CD4-positive, alpha-beta T cell treated with Interleukin-17A for 1 hour (primary cell): Measurements from ENCODE around the gene ZSWIM6.
"Not testable (repeated sequence)": the region's sequence is repeated elsewhere in the genome, so short reads cannot be mapped to it uniquely, and the experiment has no call there.

Experiments used
- DNase-seq: peaks from one replicate; pipeline ENCODE4 v3.0.0-alpha.2; 2020

Gene ZSWIM6

DNA sequence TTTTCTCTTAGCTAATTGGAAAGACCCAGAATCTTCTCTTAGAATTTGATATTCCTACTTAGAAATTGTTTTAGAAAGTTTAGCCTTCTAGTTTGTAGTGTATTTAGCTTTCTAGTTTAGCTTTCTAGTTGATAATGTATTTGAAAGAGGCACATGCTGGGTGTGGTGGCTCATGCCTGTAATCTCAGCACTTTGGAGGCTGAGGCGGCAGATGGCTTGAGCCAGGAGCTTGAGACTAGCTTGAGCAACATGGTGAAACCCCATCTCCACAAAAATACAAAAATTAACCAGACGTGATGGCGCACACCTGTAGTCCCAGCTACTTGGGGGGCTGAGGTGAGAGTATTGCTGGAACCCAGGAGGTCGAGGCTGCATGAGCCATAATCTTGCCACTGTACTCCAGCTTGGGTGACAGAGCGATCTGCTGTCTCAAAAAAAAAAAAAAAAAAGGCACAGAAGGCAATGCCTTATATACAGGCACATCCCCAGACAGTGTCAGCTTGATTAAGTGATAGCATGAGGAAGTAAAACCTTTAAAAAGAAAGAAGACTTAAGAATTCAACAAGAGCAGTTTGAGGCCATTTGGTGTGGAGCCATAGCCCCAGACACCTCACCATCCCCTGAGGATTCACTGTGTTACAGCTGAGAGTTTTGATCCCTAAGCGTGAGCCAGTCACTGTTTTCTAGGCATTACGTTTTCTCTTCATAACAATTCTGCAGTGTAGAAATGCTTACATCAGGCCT lies 34.6 kb downstream of the ZSWIM6 start:
- DNase-seq: no peak

DNA sequence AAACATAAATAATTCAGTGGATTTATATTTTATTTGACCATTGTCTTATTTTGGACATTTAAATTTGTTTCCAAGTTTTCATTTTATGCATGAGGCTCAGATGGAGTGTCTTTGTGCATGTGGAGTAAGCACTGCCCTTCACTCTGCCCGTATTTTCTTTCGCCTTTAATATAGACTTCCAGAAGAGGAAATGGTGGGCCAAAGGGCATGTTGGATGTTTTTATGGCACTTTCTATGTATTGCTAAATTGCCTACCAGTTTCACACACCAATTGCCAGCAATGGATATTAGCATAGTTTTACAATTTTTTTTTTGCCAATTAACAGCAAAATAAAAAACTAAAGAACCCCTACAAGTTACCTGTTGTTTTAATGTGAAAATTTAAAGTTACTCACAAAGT lies 38.4 kb downstream of the ZSWIM6 start:
- DNase-seq: no peak

DNA sequence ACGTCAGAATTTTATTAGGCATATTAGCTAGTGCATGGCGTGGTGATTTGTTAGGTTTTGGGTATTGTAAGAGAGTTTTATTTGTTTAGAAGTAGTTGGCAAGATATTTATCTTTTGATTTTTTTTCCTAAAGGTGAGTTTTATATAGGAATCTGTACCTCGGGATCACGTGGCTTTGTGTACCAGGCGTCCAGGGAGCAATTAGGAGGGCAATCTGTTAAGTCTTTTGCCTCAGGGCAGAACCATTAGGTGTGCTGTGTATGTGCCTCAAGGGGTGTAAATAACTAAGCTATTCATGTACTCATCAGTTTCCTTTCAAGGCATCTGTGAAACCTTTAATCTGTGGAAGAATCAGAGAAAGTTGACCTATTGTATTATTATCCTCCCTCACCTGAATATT lies 39.4 kb downstream of the ZSWIM6 start:
- no peak for DNase-seq

DNA sequence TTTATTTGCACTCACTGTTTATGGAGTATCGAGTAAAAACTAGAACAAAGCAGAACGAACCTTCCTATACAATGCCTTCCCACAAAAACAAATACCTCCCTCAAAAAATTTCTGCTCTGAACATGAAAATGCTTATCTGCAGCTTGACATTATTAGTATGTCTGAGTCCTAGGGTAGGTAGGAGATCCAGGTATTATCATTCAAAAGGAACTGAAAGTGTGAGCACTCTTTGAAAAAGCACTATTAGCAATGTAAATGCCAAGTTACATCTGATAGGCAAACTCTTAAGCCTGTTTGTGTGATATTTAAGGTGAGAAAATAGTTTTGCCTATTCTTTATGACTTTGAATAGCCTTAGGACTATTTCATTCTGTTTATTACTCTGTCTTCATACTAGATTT lies 47.6 kb downstream of the ZSWIM6 start:
- no peak for DNase-seq

DNA sequence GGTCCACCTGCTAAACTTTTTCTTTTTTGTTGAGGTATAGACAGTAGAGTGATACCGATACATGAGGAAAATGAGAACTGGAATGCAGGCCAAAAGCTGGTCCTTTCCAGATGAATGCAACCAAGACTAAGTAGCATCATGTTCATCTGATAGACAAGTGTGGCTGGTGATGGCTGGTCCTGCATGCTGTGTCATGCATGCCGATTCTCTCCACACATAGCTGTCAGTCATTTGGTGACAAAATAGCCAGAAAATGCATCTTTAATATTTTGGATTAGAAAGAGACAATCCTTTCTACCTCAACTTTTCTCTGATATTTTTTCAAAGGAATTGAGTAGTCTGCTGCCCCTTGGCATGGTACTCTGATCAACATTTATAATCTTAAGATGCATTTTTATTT lies 49.9 kb downstream of the ZSWIM6 start:
- no peak for DNase-seq

DNA sequence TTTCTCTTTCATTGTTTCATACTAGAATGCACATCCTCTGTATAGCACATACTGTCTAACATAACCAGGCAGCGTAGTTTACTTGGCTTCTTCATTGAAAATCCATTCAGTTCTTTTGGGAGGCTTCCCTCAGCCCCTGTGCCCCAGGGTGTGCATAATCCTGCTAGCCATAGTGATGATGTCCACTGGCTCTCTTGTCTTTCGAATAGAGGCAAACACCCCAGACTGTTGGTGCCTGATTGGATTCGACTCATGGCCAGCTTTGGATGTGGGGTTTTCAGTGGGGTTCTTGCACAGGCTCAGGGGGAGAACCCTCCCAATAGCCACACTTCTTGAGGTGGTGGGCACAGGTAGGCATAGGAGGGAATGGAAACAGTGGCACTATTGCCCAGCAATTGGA lies 53.6 kb downstream of the ZSWIM6 start:
- DNase-seq: no peak

DNA sequence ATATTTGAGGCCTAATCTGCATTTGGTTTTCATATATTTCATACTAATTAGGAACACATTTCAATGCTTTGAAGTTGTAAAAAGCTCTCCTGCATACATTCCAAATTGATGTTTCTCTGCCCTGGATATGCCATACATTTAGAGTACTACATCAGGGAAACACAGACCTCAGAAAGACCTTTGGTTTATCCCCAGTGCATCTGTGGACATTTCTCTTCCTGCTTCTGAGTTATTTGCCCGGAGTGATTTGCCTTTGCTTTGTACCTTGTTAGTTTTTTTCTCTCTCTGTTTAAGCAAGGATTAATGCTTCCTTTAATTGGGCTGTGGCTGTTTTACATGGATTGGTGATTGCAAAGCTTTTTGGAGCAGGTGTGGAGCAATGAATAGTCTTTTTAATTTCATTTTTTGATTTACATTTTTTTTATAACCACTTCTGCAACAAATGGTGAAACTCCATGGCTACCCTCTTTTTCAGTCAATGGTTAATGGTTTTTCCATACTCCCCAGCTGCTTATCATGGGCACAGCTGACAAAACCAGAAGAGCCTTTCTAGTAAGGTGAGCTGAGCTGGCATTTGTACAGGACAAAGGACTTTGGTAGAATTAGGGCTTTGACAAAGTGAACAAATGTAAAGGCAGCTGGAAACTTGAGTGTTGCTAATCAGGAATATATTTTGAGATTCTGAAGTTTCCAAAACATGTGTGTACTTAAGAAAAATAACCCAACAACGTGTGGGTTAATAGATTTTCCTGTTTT lies 54.2 kb downstream of the ZSWIM6 start:
- DNase-seq: no peak

DNA sequence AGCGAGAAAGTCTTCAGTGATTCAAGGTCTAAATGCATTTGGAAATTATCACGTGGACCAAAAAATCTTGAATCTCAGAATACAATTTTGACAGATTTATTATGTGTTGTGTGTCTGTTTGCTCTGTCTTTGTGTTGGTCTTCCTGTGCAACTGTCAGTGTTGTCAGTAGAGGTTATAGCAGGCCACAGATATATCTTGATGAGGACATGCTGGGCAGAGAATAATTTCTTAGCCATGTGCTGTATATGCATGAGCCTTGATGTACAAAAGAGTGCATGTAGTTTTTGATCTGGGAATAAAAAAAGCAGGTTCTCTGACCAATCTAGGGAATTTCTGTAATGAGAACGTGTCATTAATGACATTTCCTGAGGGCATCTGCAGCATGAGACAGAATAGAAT lies 57.6 kb downstream of the ZSWIM6 start:
- DNase-seq: no peak

DNA sequence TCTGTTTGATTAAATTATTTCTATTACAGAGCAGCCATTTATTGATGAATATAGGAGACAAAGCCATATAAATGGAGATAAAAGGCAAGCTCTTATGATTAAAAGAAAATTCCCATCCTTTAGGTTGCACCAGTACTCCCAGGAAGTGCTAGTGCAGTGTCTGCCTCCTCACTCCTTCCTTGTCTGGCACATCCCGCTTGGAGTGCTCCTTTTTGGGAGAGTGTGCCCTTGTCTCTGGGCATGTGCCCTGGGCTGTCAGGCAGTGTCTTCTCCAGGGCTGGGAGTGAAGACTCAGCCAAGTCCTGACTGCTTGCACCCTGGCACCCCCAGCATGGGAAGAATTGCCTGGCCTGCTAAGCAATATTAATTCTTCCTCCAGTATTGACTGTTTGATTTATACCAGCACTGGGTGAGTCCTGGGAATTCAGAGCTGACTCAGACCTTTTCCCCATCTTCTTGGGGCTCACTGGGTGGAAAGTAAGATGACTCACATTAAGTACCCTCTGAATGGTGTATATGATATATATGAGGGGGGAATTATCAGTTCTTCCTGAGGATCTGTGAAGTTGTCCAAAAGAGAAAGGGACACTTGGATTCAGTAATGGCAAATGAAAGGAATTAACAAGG lies 62.1 kb downstream of the ZSWIM6 start:
- no peak for DNase-seq

DNA sequence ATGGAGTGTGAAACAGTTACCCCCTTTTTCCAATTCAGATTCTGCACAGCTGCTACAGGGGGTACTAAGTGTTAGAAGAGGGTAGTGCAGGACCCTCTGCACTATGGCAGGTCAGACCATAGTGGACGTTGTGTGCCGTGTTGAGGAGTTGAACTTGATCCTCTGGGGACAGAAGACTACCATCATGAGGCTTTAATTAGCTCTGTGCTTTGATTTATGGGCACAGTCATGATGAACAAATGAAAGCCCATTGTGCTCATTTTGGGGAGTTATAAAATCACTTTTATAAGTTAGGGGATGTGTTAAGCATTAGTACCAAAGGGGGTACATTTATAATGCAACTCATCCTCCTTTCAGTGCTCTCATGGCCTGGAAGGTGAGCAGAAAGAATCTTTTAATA lies 62.7 kb downstream of the ZSWIM6 start:
- no peak for DNase-seq

DNA sequence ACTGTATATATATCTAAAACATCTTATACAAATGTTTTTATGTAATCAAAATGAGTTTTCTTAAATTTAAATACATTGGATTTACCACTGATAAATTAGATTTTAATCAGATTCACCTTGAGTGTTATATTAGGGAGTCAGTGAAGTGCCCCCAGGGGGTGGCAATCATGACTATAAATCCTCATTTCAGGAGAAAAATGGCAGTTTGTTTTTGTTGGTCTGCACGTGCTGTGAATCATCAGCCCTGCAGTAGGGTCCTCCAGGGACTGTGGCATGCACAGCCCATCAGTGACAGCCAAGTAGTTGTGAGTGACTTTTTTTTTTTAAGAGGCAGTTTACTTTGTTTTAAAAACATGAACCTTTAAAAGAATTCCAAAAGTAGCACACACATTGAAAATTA lies 65.2 kb downstream of the ZSWIM6 start:
- no peak for DNase-seq

DNA sequence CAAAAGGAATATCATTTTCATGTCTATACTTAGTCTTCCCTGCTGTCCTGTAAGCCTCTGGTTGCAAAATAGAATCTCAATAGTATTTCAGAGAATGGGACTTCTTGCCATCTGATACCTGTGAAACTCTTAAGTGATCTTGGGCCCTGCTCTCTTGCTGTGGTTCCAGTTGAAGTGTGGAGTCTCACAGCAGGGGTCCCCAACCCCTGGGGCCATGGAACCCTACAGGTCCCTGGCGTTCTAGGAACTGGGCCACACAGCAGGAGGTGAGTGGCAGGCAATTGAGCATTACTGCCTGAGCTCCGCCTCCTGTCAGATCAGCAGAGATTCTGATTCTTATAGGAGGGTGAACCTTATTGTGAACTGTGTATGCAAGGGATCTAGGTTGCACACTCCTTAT lies 65.9 kb downstream of the ZSWIM6 start:
- no peak for DNase-seq

DNA sequence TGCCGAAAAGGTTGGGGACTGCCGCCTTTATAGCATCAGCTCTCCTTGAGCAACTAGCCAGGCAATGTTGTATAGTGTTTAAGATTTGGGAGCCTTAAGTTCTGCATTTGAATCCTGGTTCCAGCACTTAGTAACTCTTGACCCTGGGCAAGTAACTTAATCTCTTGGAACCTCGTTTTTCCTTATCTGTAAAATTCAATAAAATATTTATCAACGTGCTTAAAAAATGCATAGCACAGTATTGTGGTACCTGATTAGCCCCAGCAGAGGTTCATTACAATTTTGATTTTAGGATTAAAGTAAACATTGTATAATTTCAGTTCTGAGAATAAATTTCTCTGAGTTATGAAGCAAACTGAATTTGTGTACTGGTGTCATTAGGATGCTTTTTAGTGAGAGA lies 66.4 kb downstream of the ZSWIM6 start:
- DNase-seq: no peak

DNA sequence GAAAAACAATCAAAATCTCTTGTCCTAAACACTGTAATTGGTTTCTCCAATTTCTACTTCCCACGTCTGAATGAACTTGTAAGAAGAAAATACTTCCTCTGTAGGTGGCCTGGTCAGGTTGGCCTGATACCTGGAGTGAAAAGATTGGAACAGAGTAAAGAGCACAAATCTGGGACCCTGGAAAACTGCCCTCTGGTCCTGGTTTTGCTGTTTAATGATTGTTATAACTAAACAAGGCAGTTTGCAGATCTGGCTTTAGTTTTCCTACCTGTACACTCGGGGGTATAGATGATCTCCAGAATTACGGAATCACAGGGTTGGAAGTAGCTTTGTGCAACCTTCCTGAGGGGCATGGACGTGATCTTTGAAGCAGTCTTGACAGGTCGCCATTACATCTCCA lies 67.6 kb downstream of the ZSWIM6 start:
- DNase-seq: no peak

DNA sequence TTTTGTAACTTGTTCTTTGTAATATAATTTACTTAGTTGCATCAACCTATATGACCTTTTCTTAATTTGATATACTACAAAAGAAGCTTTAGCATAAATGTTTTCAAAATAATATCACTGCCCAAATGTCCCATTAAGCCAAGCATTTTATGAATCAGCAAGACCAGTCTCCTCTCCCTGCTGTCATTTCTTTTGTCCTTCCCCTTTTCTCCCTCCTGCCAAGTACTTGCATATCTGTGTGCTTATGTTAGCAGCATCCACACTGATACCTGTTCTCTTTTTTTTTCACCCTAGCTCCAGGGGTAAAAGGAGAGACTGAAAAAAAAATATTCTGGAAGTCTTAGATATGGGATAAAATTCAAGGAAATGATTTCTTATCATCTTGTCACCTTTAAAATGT lies 69.7 kb downstream of the ZSWIM6 start:
- no peak for DNase-seq

DNA sequence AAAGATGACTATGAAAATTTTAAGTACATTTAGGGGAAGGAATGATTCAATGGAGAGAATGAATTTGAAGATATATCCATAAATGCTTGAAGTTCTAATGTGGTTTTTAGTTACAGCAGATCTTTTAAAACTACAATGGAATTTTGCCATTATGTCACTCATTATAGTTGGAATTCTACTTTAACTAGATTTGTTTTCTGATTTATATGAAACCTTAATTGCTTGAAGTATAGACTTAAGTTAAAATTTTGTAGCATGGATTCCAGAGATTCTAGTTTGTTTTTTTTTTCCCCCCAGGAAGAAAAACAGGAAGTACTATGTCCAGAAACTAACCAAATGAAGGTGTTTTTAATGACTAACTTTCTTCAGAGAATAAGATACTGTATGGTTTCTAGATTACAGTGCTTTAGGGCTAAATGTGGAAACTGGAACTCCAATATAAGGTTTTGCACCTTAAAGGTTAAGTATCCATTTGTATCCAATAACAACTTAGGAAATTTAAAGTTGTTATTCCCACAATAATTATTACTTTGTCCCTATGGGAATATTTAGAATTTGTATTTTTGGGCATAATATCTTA lies 70.3 kb downstream of the ZSWIM6 start:
- DNase-seq: no peak

DNA sequence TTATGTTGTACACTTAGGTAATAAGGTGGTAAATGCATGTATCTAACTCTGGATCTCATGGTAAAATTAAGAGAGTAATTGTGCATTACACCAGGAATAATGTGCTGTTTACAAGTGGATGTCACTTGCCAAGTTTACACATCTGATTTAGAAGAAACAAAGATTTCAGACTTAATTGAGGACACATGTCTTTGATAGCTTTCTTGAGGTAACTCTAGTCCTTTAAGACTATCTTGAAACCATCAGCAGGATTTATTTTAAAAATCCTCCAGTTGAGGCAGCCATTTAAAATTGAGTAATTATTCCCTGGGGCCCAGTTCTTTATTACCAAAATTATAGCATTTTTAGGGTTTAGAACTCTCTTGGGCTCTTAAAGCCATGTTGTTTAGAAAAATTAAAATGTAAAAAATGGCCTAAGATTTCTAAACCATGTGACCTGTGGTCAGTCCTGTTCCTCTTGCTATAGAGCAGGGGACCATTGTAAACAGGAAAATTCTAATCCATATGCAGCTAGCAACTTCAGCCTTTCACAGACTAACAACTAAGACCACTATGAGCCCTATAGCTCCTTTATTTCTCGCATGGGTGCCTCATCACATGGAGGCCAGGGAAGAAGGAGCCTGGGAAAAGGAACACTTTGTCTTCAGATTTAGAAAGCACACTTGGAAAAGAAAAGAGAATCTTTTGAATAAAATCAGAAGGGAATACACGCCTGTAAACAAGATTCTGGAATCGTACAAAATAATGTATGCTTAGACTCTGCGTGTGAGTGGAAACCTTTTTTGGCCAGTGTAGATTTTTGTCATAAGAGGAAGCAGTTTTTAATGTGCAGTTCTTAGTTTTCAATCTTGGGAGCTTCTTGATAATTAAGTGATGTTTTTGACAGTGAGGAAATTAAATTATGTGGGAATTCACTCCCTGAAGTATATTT lies 71.2 kb downstream of the ZSWIM6 start:
- DNase-seq: no peak

DNA sequence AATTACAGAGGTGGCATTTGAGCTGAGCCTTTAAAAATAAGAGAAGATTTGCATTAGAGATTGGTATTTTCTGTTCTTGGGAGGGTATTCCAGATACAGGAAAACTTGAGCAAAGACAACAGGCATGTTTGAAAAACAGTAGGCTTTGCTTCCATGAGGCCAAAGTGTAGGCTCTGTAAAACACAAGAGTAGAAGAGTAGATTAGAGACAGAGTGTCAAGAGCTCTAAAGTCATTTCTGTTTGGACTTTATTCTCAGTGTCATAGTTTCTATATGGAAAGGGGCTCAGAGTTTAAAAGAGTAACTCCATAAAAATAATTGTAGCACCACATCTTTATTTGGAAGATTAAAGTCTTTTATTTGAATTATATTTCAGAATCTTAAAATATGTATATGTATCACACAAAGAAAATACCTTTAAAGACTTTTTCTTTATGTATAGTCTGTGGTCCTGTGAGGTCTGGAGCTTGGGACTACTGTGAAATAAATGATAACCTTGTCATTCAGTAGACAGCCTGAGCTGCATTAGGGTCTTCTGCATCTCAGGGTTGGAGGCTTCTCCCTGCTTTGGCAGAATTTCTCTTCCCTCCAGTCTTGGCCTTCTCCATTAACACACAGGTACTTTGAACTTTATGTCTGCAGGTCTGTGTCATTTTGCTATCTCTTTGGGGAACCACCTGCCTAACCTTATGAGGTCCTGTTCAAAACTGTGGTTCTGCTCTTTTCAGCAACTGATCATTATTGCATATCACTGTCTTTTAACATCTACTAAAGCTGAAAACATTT lies 73.6 kb downstream of the ZSWIM6 start:
- DNase-seq: no peak

DNA sequence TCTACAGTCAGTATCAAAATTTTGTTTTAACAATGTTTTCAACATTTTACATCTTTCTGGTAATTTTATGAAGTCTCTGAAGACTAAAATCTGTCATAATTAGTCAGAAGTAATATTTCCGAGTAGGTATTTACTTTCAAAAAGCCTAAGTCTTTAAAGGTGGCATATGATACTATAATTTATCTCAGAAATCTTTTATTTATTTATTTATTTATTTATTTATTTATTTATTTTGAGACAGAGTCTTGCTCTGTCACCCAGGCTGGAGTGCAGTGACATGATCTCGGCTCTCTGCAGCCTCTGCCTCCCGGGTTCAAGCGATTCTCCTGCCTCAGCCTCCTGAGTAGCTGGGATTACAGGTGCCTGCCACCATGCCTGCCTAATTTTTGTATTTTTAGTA lies 74.4 kb downstream of the ZSWIM6 start:
- DNase-seq: not testable (repeated sequence)

DNA sequence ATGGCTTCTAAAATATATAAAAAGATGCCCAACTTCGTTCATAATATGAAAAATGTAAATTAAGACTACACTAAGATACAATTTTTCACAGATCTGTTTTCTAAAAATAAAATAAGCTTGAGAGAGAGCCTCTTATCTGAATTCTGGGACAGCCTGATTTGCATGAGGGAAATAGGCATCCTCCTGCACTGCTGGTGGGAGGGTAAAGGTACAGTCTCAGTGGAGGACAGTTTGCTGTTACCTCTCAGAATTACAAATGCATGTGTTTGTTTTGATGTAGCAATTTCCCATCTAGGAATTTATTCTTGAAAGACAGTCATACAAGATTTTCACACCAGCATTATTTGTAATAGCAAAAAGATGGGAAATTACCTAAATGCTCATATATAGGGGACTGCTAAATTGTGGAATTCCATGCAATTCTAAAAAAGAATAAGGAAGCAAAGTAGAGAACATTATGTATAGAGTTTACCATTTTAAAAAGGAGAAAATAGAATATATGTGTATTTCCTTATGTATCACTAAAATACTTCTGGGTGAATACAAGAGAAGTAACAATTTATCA lies 75.7 kb downstream of the ZSWIM6 start:
- DNase-seq: no peak

DNA sequence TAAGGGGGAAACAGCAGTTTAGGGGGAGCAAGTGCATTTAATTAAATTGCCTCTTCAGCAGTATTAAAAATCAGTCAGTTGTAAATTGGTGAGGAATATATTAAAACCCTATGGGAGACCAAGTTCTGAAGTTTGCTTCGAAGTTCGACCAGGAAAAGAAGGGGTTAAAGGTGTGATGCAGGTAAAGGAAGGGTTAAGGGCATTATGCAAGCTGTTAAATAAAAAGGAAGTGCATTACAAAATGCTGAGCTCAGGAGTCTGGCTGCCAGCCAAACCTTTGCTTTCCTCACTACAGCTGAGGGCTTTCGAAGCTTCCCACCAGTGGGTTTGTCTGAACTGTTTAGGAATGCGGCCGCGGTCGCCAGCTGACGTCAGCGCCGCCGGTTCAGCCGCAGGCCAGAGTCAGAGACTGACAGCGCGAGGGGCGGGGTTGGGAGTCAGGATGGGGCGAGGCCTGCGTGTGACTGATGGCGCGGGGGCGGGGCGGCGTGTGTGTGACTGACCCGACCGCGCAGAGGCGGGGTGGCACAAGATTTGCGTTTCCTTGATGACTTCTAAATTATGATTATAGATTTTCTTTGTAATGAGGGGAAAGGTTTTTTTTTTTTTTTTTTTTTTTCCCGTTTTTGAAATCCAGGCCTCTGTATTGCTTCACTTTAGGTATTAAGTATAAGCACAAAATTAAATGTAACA lies 76.6 kb downstream of the ZSWIM6 start:
- DNase-seq: peak; percentile 97
